Central memory CD4-positive, alpha-beta T cell (primary cell): Measurements from ENCODE around the gene SMPD3.

ENCODE experiments used
- DNase-seq: peaks from one replicate; pipeline ENCODE4 v3.0.0; 2022

The SMPD3 gene

GRCh38 chr16:68379472-68380347 lies 68.6 kb downstream of the SMPD3 start:
- DNase-seq = peak; percentile 24

- no peak for DNase-seq
These were observed 69.6 kb downstream of the SMPD3 start for GRCh38 chr16:68378436-68379415.

GRCh38 chr16:68377667-68378393 lies 70.5 kb downstream of the SMPD3 start:
- no peak for DNase-seq

GRCh38 chr16:68377221-68377620 lies 71.1 kb downstream of the SMPD3 start:
- no peak for DNase-seq

- no peak for DNase-seq
These were observed 71.7 kb downstream of the SMPD3 start for GRCh38 chr16:68376590-68376989.

- no peak for DNase-seq
These were observed 72.3 kb downstream of the SMPD3 start for GRCh38 chr16:68375801-68376536.

- DNase-seq = no peak
These were observed 73.2 kb downstream of the SMPD3 start for GRCh38 chr16:68374961-68375660.

GRCh38 chr16:68374246-68374805 lies 74.0 kb downstream of the SMPD3 start:
- no peak for DNase-seq

GRCh38 chr16:68373528-68374245 lies 74.6 kb downstream of the SMPD3 start:
- DNase-seq = no peak

- no peak for DNase-seq
These were observed 75.5 kb downstream of the SMPD3 start for GRCh38 chr16:68372806-68373205.

GRCh38 chr16:68372381-68372720 lies 76.0 kb downstream of the SMPD3 start:
- DNase-seq = no peak

GRCh38 chr16:68371706-68372380 lies 76.5 kb downstream of the SMPD3 start:
- no peak for DNase-seq

GRCh38 chr16:68371276-68371651 lies 77.0 kb downstream of the SMPD3 start:
- no peak for DNase-seq

GRCh38 chr16:68370581-68371275 lies 77.6 kb downstream of the SMPD3 start:
- DNase-seq = peak; percentile 14

GRCh38 chr16:68369697-68370580 lies 78.4 kb downstream of the SMPD3 start:
- DNase-seq = peak; percentile 21

- DNase-seq = no peak
These were observed 79.1 kb downstream of the SMPD3 start for GRCh38 chr16:68369168-68369567.

GRCh38 chr16:68368301-68368888 lies 79.9 kb downstream of the SMPD3 start:
- DNase-seq = no peak

GRCh38 chr16:68367891-68368290 lies 80.4 kb downstream of the SMPD3 start:
- DNase-seq = no peak
